MM.1S (cell line): ENCODE data around the gene CUL5.

Experiments
- DNase-seq: peaks from one replicate; pipeline ENCODE4 v3.0.0-alpha.2; 2015
- H2AFZ ChIP-seq: fragments of 300-600 bp; sonication (generic); 2 replicates; pipeline ENCODE4 v1.6.0; 2016; ENCODE audit warnings: antibody characterized with exemption, low read length
- H3F3A ChIP-seq: fragments of 300-600 bp; sonication (generic); 2 replicates; pipeline ENCODE4 v1.6.1; 2016; ENCODE audit warnings: mild to moderate bottlenecking, antibody characterized with exemption, low read length, moderate library complexity, mixed read lengths; ENCODE audit not compliant: insufficient read depth
- H3K27ac ChIP-seq: fragments of 300-600 bp; sonication (generic); 2 replicates; pipeline ENCODE4 v1.5.1; 2016; ENCODE audit warnings: mild to moderate bottlenecking, low read length
- H3K27me3 ChIP-seq: fragments of 300-600 bp; sonication (generic); replicated peaks from 2 replicates; pipeline ENCODE4 v1.6.0; 2016; ENCODE audit warnings: low read length; ENCODE audit not compliant: insufficient read depth
- H3K36me3 ChIP-seq: fragments of 300-600 bp; sonication (generic); replicated peaks from 2 replicates; pipeline ENCODE4 v1.6.1; 2016; ENCODE audit warnings: mild to moderate bottlenecking, low read length, mixed read lengths; ENCODE audit not compliant: insufficient read depth
- H3K4me1 ChIP-seq: fragments of 300-600 bp; sonication (generic); 2 replicates; pipeline ENCODE4 v1.6.1; 2016; ENCODE audit warnings: low read length, mixed read lengths
- H3K4me2 ChIP-seq: fragments of 300-600 bp; sonication (generic); 2 replicates; pipeline ENCODE4 v1.6.0; 2016; ENCODE audit warnings: low read depth, low read length
- H3K4me3 ChIP-seq: fragments of 300-600 bp; sonication (generic); 2 replicates; pipeline ENCODE4 v1.5.1; 2016; ENCODE audit warnings: low read length, mixed read lengths
- H3K79me2 ChIP-seq: fragments of 300-600 bp; sonication (generic); 2 replicates; pipeline ENCODE4 v1.6.1; 2016; ENCODE audit warnings: mixed run types, low read length, mixed read lengths
- H3K9ac ChIP-seq: fragments of 300-600 bp; sonication (generic); 2 replicates; pipeline ENCODE4 v1.6.1; 2016; ENCODE audit warnings: low read length, mixed read lengths
- H3K9me2 ChIP-seq: fragments of 300-600 bp; sonication (generic); replicated peaks from 2 replicates; pipeline ENCODE4 v1.6.1; 2016; ENCODE audit warnings: mild to moderate bottlenecking, low read length, mixed read lengths; ENCODE audit not compliant: insufficient read depth
- H3K9me3 ChIP-seq: fragments of 300-600 bp; sonication (generic); replicated peaks from 2 replicates; pipeline ENCODE4 v1.6.1; 2016; ENCODE audit warnings: mild to moderate bottlenecking, low read length, mixed read lengths; ENCODE audit not compliant: insufficient read depth
- H4K20me1 ChIP-seq: fragments of 300-600 bp; sonication (generic); 2 replicates; pipeline ENCODE4 v1.6.1; 2016; ENCODE audit warnings: mild to moderate bottlenecking, low read length, moderate library complexity, mixed read lengths; ENCODE audit not compliant: insufficient read depth
- EZH2 ChIP-seq: fragments of 300-600 bp; sonication (generic); optimal IDR thresholded peaks from 2 replicates; pipeline ENCODE3; 2017; ENCODE audit warnings: low read depth, mild to moderate bottlenecking, antibody characterized with exemption, low read length, mixed read lengths
- EZH2phosphoT487 ChIP-seq: fragments of 300-600 bp; sonication (generic); IDR thresholded peaks from 2 replicates; pipeline ENCODE4 v1.6.1; 2018; ENCODE audit warnings: antibody characterized with exemption, low read length
- TF ChIP-seq, protein P1 (sequence below): fragments of 300-600 bp; sonication (generic); IDR thresholded peaks from 2 replicates; pipeline ENCODE4 v1.5.1; 2016; ENCODE audit warnings: antibody characterized with exemption, low read length, mixed read lengths

The CUL5 gene

DNA sequence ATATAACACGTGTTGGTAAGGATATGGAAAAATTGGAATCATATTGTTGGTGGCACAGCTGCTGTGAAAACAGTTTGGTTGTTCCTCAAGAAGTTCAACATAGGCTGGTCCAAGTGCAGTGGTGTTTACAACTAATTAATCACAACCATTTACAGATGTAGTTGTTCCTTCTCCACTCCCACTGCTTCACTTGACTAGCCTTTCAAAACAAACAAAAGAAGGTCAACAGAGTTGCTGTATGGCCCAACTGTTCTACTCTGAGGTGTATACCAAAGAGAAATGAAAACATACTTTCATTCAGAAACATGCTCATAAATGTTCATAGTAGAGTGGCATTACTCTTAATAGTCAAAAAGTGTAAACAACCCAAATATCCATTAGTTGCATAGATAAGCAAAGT, 76.1 kb downstream of the CUL5 start:
- Histone ChIP-seq H3K4me2 (no peak overlapping the region), H3K9me2 (no peaks in the 10 kb centered on the region), H3K27ac (no peak overlapping the region), H3K36me3 (peaks cover 4% of the 10 kb centered on the region; the same call in 1 of the 2 replicates), H3K79me2 (no peaks in the 10 kb centered on the region), H3K9me3 (no peaks in the 10 kb centered on the region), H3F3A (no peaks in the 10 kb centered on the region), H2AFZ (no peak overlapping the region), H3K4me3 (no peak overlapping the region), H3K4me1 (no peaks in the 10 kb centered on the region), H3K9ac (no peak overlapping the region), H4K20me1 (no peaks in the 10 kb centered on the region), H3K27me3 (no peaks in the 10 kb centered on the region)
- no peak for DNase-seq
- TF ChIP-seq, protein P1, sequence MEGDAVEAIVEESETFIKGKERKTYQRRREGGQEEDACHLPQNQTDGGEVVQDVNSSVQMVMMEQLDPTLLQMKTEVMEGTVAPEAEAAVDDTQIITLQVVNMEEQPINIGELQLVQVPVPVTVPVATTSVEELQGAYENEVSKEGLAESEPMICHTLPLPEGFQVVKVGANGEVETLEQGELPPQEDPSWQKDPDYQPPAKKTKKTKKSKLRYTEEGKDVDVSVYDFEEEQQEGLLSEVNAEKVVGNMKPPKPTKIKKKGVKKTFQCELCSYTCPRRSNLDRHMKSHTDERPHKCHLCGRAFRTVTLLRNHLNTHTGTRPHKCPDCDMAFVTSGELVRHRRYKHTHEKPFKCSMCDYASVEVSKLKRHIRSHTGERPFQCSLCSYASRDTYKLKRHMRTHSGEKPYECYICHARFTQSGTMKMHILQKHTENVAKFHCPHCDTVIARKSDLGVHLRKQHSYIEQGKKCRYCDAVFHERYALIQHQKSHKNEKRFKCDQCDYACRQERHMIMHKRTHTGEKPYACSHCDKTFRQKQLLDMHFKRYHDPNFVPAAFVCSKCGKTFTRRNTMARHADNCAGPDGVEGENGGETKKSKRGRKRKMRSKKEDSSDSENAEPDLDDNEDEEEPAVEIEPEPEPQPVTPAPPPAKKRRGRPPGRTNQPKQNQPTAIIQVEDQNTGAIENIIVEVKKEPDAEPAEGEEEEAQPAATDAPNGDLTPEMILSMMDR, result no peak
- TF ChIP-seq EZH2phosphoT487 (no peak), EZH2 (no peak)

DNA sequence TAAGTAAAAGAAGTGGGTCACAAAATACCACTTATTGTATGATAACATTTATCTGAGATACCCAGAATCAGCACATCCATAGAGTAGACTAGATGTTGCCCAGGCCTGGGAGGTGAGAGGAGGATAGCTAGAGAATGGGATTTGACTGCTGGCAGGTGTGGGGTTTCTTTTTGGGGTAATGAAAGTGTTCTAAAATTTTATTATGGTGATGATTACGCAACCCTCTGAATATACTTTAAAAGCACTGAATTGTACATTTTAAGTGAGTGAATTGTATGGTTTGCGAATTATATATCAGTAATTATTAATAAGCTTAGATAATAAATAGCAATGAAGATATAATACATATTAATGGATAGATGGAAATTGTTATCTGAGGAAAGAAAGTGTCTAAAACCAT, 77.0 kb downstream of the CUL5 start:
- TF ChIP-seq EZH2 (no peak), EZH2phosphoT487 (no peak)
- TF ChIP-seq, protein P1, result no peak
- no peak overlapping the region for H2AFZ ChIP-seq
- no peak overlapping the region for H3K4me2 ChIP-seq
- H3K27me3 ChIP-seq, result no peaks in the 10 kb centered on the region
- no peak overlapping the region for H3K27ac ChIP-seq
- H3F3A ChIP-seq, result no peaks in the 10 kb centered on the region
- no peaks in the 10 kb centered on the region for H4K20me1 ChIP-seq
- H3K9me2 ChIP-seq, result no peaks in the 10 kb centered on the region
- no peak overlapping the region for H3K9ac ChIP-seq
- no peak overlapping the region for H3K4me3 ChIP-seq
- H3K79me2 ChIP-seq, result no peaks in the 10 kb centered on the region
- DNase-seq, result no peak
- H3K9me3 ChIP-seq, result no peaks in the 10 kb centered on the region
- no peaks in the 10 kb centered on the region for H3K4me1 ChIP-seq
- H3K36me3 ChIP-seq, result peaks cover 4% of the 10 kb centered on the region; the same call in 1 of the 2 replicates

DNA sequence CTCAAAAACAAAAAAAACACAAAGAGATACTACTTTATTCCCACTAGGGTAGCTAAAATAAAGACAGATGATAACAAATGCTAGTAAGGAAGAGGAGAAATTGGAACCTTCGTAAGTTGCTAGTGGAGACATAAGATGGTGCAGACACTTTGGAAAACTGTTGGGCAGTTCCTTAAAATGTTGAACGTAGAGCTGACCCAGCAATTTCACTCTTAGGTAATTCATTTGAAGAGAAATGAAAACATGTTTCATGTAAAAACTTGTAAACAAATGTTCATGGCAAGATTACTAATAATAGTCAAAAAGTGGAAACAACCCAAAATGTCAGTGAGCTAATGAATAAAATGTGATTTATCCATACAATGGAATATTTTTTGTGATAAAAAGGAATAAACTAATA, 83.4 kb downstream of the CUL5 start:
- DNase-seq, result no peak
- Histone ChIP-seq H3K36me3 (no peaks in the 10 kb centered on the region), H2AFZ (no peak overlapping the region), H3K27me3 (no peaks in the 10 kb centered on the region), H4K20me1 (no peaks in the 10 kb centered on the region), H3K9me3 (no peaks in the 10 kb centered on the region), H3K4me3 (no peak overlapping the region), H3K27ac (no peak overlapping the region), H3K9me2 (no peaks in the 10 kb centered on the region), H3K4me1 (no peaks in the 10 kb centered on the region), H3K4me2 (no peak overlapping the region), H3F3A (no peaks in the 10 kb centered on the region), H3K79me2 (no peaks in the 10 kb centered on the region), H3K9ac (no peak overlapping the region)
- no peak for TF ChIP-seq EZH2
- TF ChIP-seq EZH2phosphoT487, result no peak

DNA sequence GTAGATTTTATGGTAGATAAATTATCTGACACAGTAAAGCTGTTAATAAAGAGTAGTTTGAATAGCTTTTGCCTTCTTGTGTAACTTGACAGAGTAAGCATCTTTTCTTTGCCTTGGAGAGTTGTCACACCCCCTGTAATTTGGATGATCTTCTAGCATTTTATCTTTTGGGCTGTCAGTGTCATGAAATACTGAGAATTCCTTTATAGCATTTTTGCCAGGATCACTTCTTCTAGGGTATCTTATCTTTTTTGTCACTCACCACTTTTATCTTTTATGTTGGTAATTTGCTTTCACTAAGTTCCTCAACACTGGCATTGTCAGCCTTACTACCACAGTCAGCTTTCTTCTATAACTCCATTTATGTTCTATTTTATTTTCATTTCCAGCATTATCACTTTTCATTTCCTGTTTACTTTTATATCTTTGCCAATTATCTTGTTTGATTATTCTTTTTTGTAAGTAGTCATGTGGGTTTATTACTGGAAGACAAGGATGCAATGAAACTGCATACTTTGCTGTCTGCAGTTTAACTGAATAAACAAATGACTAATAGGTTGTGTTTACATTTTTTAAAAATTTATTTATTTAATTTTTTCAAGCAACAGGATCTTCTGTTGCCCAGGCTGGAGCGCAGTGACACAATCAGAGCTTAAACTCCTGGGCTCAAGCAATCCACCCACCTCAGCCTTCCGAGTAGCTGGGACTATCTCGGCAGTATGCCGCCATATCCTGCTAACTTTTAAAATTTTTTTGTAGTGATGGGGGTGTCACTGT, 84.6 kb downstream of the CUL5 start:
- DNase-seq, result no peak
- TF ChIP-seq, protein P1, result no peak
- TF ChIP-seq EZH2 (no peak), EZH2phosphoT487 (no peak)
- H3K27ac ChIP-seq, result no peak overlapping the region
- no peaks in the 10 kb centered on the region for H3K4me1 ChIP-seq
- H3K36me3 ChIP-seq, result no peaks in the 10 kb centered on the region
- no peak overlapping the region for H3K4me2 ChIP-seq
- H3K79me2 ChIP-seq, result no peaks in the 10 kb centered on the region
- no peak overlapping the region for H3K9ac ChIP-seq
- no peaks in the 10 kb centered on the region for H3K9me3 ChIP-seq
- H2AFZ ChIP-seq, result no peak overlapping the region
- H3F3A ChIP-seq, result no peaks in the 10 kb centered on the region
- H3K9me2 ChIP-seq, result no peaks in the 10 kb centered on the region
- H4K20me1 ChIP-seq, result no peaks in the 10 kb centered on the region
- H3K27me3 ChIP-seq, result no peaks in the 10 kb centered on the region
- H3K4me3 ChIP-seq, result no peak overlapping the region
